Skeletal muscle cell (primary cell): Measurements from ENCODE around the gene VSIG10L.

Experiments used
- DNase-seq: peaks from one replicate; pipeline ENCODE4 v3.0.0-alpha.2; 2010; ENCODE audit warnings: low read depth
- H3K4me3 ChIP-seq: 2 replicates; pipeline ENCODE4 v1.5.1; 2011; ENCODE audit warnings: low read depth, mild to moderate bottlenecking, control low read depth, low read length, moderate library complexity

VSIG10L gene

GRCh38 chr19:51289635-51290034, 52.3 kb downstream of the VSIG10L start:
- H3K4me3 ChIP-seq: no peak overlapping the region
- DNase-seq: no peak

GRCh38 chr19:51285682-51286081, 56.3 kb downstream of the VSIG10L start:
- no peak overlapping the region for H3K4me3 ChIP-seq
- no peak for DNase-seq

GRCh38 chr19:51282335-51282734, 59.6 kb downstream of the VSIG10L start:
- no peak overlapping the region for H3K4me3 ChIP-seq
- no peak for DNase-seq
